H9 (cell line): ENCODE results near the gene UVSSA. TPM values are rescaled to one million over a fixed set of nuclear protein-coding genes. Genes with fewer than 3 reads are reported as not detected.

Experiments used
- DNase-seq: peaks from one replicate; pipeline ENCODE4 v3.0.0-alpha.2; 2017
- H2AFZ ChIP-seq: one replicate; pipeline ENCODE4 v1.6.1; 2013; ENCODE audit warnings: mild to moderate bottlenecking, low read length, control low read depth, moderate library complexity
- H2AK5ac ChIP-seq: 2 replicates; pipeline ENCODE4 v1.6.1; 2013; ENCODE audit warnings: low read length, control low read depth, mixed read lengths; ENCODE audit not compliant: insufficient read length
- H2BK120ac ChIP-seq: one replicate; pipeline ENCODE4 v1.6.1; 2013; ENCODE audit warnings: low read depth, mild to moderate bottlenecking, low read length, control low read depth, inconsistent platforms; ENCODE audit not compliant: poor library complexity, severe bottlenecking
- H2BK12ac ChIP-seq: 2 replicates; pipeline ENCODE4 v1.6.1; 2013; ENCODE audit warnings: low read length, control low read depth, mixed read lengths, low read depth; ENCODE audit not compliant: insufficient read length
- H2BK15ac ChIP-seq: 2 replicates; pipeline ENCODE4 v1.6.1; 2013; ENCODE audit warnings: low read depth, low read length, control low read depth
- H2BK20ac ChIP-seq: one replicate; pipeline ENCODE4 v1.6.1; 2013; ENCODE audit warnings: low read depth, mild to moderate bottlenecking, low read length, control low read depth, inconsistent platforms; ENCODE audit not compliant: poor library complexity, severe bottlenecking
- H2BK5ac ChIP-seq: 2 replicates; pipeline ENCODE4 v1.6.1; 2013; ENCODE audit warnings: low read length, control low read depth, mixed read lengths; ENCODE audit not compliant: insufficient read length
- H3K14ac ChIP-seq: 2 replicates; pipeline ENCODE4 v1.6.1; 2013; ENCODE audit warnings: low read length, control low read depth; ENCODE audit not compliant: insufficient read depth
- H3K18ac ChIP-seq: 2 replicates; pipeline ENCODE4 v1.6.1; 2013; ENCODE audit warnings: low read depth, mild to moderate bottlenecking, mixed read lengths, low read length, control low read depth; ENCODE audit not compliant: insufficient read length
- H3K23ac ChIP-seq: 2 replicates; pipeline ENCODE4 v1.6.1; 2013; ENCODE audit warnings: low read length, control low read depth, mixed read lengths, low read depth; ENCODE audit not compliant: insufficient read length
- H3K23me2 ChIP-seq: 2 replicates; pipeline ENCODE4 v1.6.1; 2013; ENCODE audit warnings: low read depth, mild to moderate bottlenecking, mixed read lengths, low read length, control low read depth; ENCODE audit not compliant: insufficient read length, poor library complexity, severe bottlenecking
- H3K27ac ChIP-seq: 2 replicates; pipeline ENCODE4 v1.5.1; 2013; ENCODE audit warnings: low read length, control low read depth, mixed read lengths, low read depth; ENCODE audit not compliant: insufficient read length
- H3K27me3 ChIP-seq: 2 replicates; pipeline ENCODE4 v1.6.1; 2013; ENCODE audit warnings: low read length, control low read depth, inconsistent platforms; ENCODE audit not compliant: insufficient read depth
- H3K4ac ChIP-seq: 2 replicates; pipeline ENCODE4 v1.6.1; 2013; ENCODE audit warnings: low read depth, mild to moderate bottlenecking, control low read depth, inconsistent platforms, low read length, moderate library complexity
- H3K4me1 ChIP-seq: 2 replicates; pipeline ENCODE4 v1.6.1; 2013; ENCODE audit warnings: low read length, control low read depth, inconsistent platforms; ENCODE audit not compliant: insufficient read depth
- H3K4me2 ChIP-seq: 2 replicates; pipeline ENCODE4 v1.6.1; 2013; ENCODE audit warnings: low read length, control low read depth, mixed read lengths; ENCODE audit not compliant: insufficient read length, insufficient read depth
- H3K56ac ChIP-seq: 2 replicates; pipeline ENCODE4 v1.6.1; 2013; ENCODE audit warnings: low read depth, mild to moderate bottlenecking, mixed read lengths, low read length, control low read depth; ENCODE audit not compliant: insufficient read length
- H3K79me1 ChIP-seq: 2 replicates; pipeline ENCODE4 v1.6.1; 2013; ENCODE audit warnings: low read depth, mild to moderate bottlenecking, moderate library complexity, low read length, control low read depth, inconsistent platforms; ENCODE audit not compliant: insufficient read depth, poor library complexity, severe bottlenecking
- H3K79me2 ChIP-seq: 2 replicates; pipeline ENCODE4 v1.6.1; 2013; ENCODE audit warnings: low read length, control low read depth, inconsistent platforms; ENCODE audit not compliant: insufficient read depth
- H3K9ac ChIP-seq: 2 replicates; pipeline ENCODE4 v1.6.1; 2013; ENCODE audit warnings: low read length, control low read depth, mixed read lengths; ENCODE audit not compliant: insufficient read length; ENCODE audit errors: extremely low read depth
- H3K9me3 ChIP-seq: one replicate; pipeline ENCODE4 v1.6.1; 2013; ENCODE audit warnings: low read depth, low read length, inconsistent platforms; ENCODE audit not compliant: control insufficient read depth
- H3T11ph ChIP-seq: one replicate; pipeline ENCODE4 v1.6.1; 2013; ENCODE audit warnings: mild to moderate bottlenecking, low read length, control low read depth, inconsistent platforms
- H4K20me1 ChIP-seq: one replicate; pipeline ENCODE4 v1.6.1; 2013; ENCODE audit not compliant: control insufficient read depth, insufficient read length, insufficient read depth
- H4K5ac ChIP-seq: 2 replicates; pipeline ENCODE4 v1.6.1; 2013; ENCODE audit warnings: low read depth, mild to moderate bottlenecking, mixed read lengths, low read length, control low read depth; ENCODE audit not compliant: insufficient read length
- H4K8ac ChIP-seq: replicated peaks from 2 replicates; pipeline ENCODE4 v1.6.1; 2013; ENCODE audit warnings: low read length, control low read depth, mixed read lengths, low read depth; ENCODE audit not compliant: insufficient read length
- H4K91ac ChIP-seq: 2 replicates; pipeline ENCODE4 v1.6.1; 2013; ENCODE audit warnings: low read depth, mild to moderate bottlenecking, moderate library complexity, mixed read lengths, low read length, control low read depth; ENCODE audit not compliant: insufficient read length
- H3K27ac Mint-ChIP-seq, 3 experiments: 2 replicates in 2 of 3; 3 replicates in 1 of 3; pipeline ENCODE4 v1.8.0; 2020 to 2021; ENCODE audit warnings: mixed read lengths in 3 of 3, mild to moderate bottlenecking in 1 of 3, moderate library complexity in 1 of 3
- H3K27me3 Mint-ChIP-seq: 2 replicates; pipeline ENCODE4 v1.8.0; 2021; ENCODE audit warnings: low read depth, mild to moderate bottlenecking, moderate library complexity, mixed read lengths
- H3K36me3 Mint-ChIP-seq, 3 experiments: 2 replicates in 2 of 3; 3 replicates in 1 of 3; pipeline ENCODE4 v1.8.0; 2020 to 2021; ENCODE audit warnings: low read depth in 3 of 3, mixed read lengths in 3 of 3; ENCODE audit not compliant: insufficient read depth in 1 of 3
- H3K4me1 Mint-ChIP-seq, 2 experiments: 2 replicates each; pipeline ENCODE4 v1.8.0; 2020; ENCODE audit warnings: mixed read lengths in 2 of 2
- H3K4me3 Mint-ChIP-seq, 2 experiments: 2 replicates in 1 of 2; 3 replicates in 1 of 2; pipeline ENCODE4 v1.8.0; 2020 to 2021; ENCODE audit warnings: mild to moderate bottlenecking in 2 of 2, mixed read lengths in 2 of 2, moderate library complexity in 1 of 2
- H3K9me3 Mint-ChIP-seq, 2 experiments: 2 replicates in 1 of 2; 3 replicates in 1 of 2; pipeline ENCODE4 v1.8.0; 2020; ENCODE audit warnings: mild to moderate bottlenecking in 2 of 2, mixed read lengths in 2 of 2, moderate library complexity in 1 of 2
- WGBS: extraction: QIAGEN DNeasy Blood & Tissue Kit; methylation state at CpG from one replicate; pipeline ENCODE4 v1.1.7; 2013; ENCODE audit warnings: missing lambda C conversion rate, low lambda C conversion rate, mixed read lengths; ENCODE audit not compliant: insufficient read length; ENCODE audit errors: extremely low coverage; 5-methylcytosine and 5-hydroxymethylcytosine counted together
- total RNA-seq: library from RNA; stranded (reverse); gene quantifications from 2 replicates; pipeline ENCODE4 v1.2.1, GENCODE V29; 2021
- TF ChIP-seq, protein P1 (sequence below): fragments of 200-600 bp; sonication (generic); conservative IDR thresholded peaks from 3 replicates; pipeline ENCODE4 v1.8.0; 2021; ENCODE audit warnings: antibody characterized with exemption, mild to moderate bottlenecking

Gene UVSSA
- total RNA-seq, 1 experiment from 2014 or later, result 15.9 TPM

DNA sequence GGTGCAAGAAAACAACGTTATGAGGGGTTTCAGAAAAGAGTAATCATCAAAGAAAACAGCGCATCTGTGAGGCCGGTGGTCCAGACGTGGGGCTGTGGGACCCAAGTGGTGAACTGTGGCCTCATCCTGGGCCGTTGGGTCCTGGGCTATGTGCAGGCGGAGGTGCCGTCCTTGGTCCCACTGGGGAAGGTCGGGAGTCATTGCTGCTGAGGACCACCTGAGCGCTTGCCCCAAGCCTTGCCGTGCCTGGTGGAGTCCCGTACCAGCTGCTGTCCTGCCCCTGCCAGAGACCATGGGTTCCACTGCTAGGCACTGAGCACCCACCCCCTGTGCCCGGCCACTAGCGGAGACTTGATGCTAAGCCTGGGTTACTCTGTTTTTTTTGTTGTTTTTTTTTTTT is 25.5 kb upstream of the UVSSA start:
- Histone ChIP-seq H3K79me2 (no peaks in the 10 kb centered on the region), H3K4ac (no peak overlapping the region), H2BK12ac (no peak overlapping the region), H2BK20ac (no peak overlapping the region), H4K8ac (no peak overlapping the region), H2AK5ac (no peak overlapping the region), H3K27me3 (no peaks in the 10 kb centered on the region), H4K5ac (no peak overlapping the region), H3K18ac (no peak overlapping the region), H3K9me3 (no peaks in the 10 kb centered on the region), H3T11ph (no peak overlapping the region), H2BK15ac (no peak overlapping the region), H3K4me1 (no peaks in the 10 kb centered on the region), H4K91ac (no peak overlapping the region), H3K79me1 (peaks cover 3% of the 10 kb centered on the region), H4K20me1 (no peaks in the 10 kb centered on the region), H3K23ac (no peak overlapping the region), H3K14ac (no peak overlapping the region), H3K23me2 (no peaks in the 10 kb centered on the region), H3K4me2 (no peak overlapping the region), H3K56ac (no peak overlapping the region), H3K9ac (no peak overlapping the region), H2AFZ (no peak overlapping the region), H2BK120ac (no peak overlapping the region), H3K27ac (no peak overlapping the region), H2BK5ac (no peak overlapping the region)
- Mint-ChIP-seq H3K27me3 (no peaks in the 10 kb centered on the region), H3K4me3 (no peak overlapping the region), H3K27ac (no peak overlapping the region), H3K4me1 (no peaks in the 10 kb centered on the region), H3K9me3 (no peaks in the 10 kb centered on the region), H3K36me3 (peaks cover 30 to 51% (median 46%) of the 10 kb centered on the region in 3 experiments; a peak in 6 of 7 replicates)
- no CpG with 5 or more reads among the region's 13 CpGs for WGBS
- TF ChIP-seq, protein P1, sequence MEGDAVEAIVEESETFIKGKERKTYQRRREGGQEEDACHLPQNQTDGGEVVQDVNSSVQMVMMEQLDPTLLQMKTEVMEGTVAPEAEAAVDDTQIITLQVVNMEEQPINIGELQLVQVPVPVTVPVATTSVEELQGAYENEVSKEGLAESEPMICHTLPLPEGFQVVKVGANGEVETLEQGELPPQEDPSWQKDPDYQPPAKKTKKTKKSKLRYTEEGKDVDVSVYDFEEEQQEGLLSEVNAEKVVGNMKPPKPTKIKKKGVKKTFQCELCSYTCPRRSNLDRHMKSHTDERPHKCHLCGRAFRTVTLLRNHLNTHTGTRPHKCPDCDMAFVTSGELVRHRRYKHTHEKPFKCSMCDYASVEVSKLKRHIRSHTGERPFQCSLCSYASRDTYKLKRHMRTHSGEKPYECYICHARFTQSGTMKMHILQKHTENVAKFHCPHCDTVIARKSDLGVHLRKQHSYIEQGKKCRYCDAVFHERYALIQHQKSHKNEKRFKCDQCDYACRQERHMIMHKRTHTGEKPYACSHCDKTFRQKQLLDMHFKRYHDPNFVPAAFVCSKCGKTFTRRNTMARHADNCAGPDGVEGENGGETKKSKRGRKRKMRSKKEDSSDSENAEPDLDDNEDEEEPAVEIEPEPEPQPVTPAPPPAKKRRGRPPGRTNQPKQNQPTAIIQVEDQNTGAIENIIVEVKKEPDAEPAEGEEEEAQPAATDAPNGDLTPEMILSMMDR, result no peak
- DNase-seq, result no peak
